Transverse colon (tissue), 4 donors: ENCODE measurements around the gene SRPX. TPM values are rescaled to one million over a fixed set of nuclear protein-coding genes. Genes with fewer than 3 reads are reported as not detected.

Experiments used
- DNase-seq: peaks from one replicate; pipeline ENCODE4 v3.0.0-alpha.2; 2019
- H3K27ac ChIP-seq, 4 donors: fragments of 200-600 bp; sonication (generic); 2 replicates each; pipeline ENCODE4 v1.5.1; 2016 to 2018; ENCODE audit warnings: inconsistent platforms in 4 of 4
- H3K27me3 ChIP-seq: fragments of 200-600 bp; sonication (generic); 2 replicates; pipeline ENCODE4 v1.5.1; 2017; ENCODE audit warnings: inconsistent platforms
- H3K36me3 ChIP-seq, 4 donors: fragments of 200-600 bp; sonication (generic); 2 replicates each; pipeline ENCODE4 v1.5.1; 2017 to 2019; ENCODE audit warnings: inconsistent platforms in 4 of 4
- H3K4me1 ChIP-seq, 4 donors: fragments of 200-600 bp; sonication (generic); 2 replicates each; pipeline ENCODE4 v1.5.1; 2017 to 2020; ENCODE audit warnings: inconsistent platforms in 4 of 4
- H3K4me3 ChIP-seq, 4 donors: fragments of 200-600 bp; sonication (generic); 1 replicate in 1 of 4; 2 replicates in 3 of 4; pipeline versions ENCODE4 v1.5.1 to v1.6.1; 2017 to 2019; ENCODE audit warnings: inconsistent platforms in 4 of 4
- H3K9me3 ChIP-seq, 2 donors: fragments of 200-600 bp; sonication (generic); 2 replicates each; pipeline ENCODE4 v1.5.1; 2017 to 2019; ENCODE audit warnings: inconsistent platforms in 2 of 2
- CTCF ChIP-seq, 5 experiments: fragments of 200-600 bp in 3 of 5; fragments of 450-650 bp in 2 of 5; sonication (generic) in 3 of 5; IDR thresholded peaks; 1 replicate in 2 of 5; 2 replicates in 3 of 5; pipeline ENCODE4 v1.5.1; 2016 to 2017; ENCODE audit warnings: antibody characterized with exemption in 5 of 5, inconsistent platforms in 3 of 5, mild to moderate bottlenecking in 2 of 5, moderate library complexity in 1 of 5
- EP300 ChIP-seq: sonication (generic); formaldehyde crosslinking; IDR thresholded peaks from one replicate; pipeline ENCODE4 v1.6.1; 2017; ENCODE audit warnings: antibody characterized with exemption, low read depth
- POLR2A ChIP-seq: fragments of 450-650 bp; IDR thresholded peaks from one replicate; pipeline ENCODE4 v1.6.1; 2016; ENCODE audit warnings: antibody characterized with exemption, mild to moderate bottlenecking, moderate library complexity
- POLR2AphosphoS5 ChIP-seq, 3 donors: sonication (generic); formaldehyde crosslinking; IDR thresholded peaks; one replicate each; pipeline ENCODE4 v1.6.1; 2016; ENCODE audit warnings: antibody characterized with exemption in 3 of 3
- WGBS, 2 donors: methylation state at CpG; one replicate each; pipeline ENCODE4 v1.1.5; 2018; ENCODE audit warnings: low coverage in 1 of 2; 5-methylcytosine and 5-hydroxymethylcytosine counted together
- in situ Hi-C, 4 donors: fragments of 200-750 bp; cut with MboI; loops; one replicate each; pipeline versions ENCODE4 v1.15.0 to v1.15.1; 2017; ENCODE audit warnings: low sequenced_read_pairs in 3 of 4, low pct_ligation_motif_present in 1 of 4, low pct_unique_long_range_greater_than_20kb in 1 of 4
- intact Hi-C: fragments of 100-400 bp; cut with DNase I; formaldehyde crosslinking; loops from one replicate; pipeline ENCODE4 v1.15.1; 2023; ENCODE audit warnings: low total_unique reads
- total RNA-seq, 4 donors: library from RNA; depleted of rRNA; stranded (reverse); fragments of >200 nt; gene quantifications; one replicate each; pipeline ENCODE4 v1.1.0, GENCODE V29; 2016

The SRPX gene
- total RNA-seq, 4 donors from 2014 or later: 16.1 to 43.6 (median 38.6) TPM

GRCh38 chrX:38151441-38151840 lies 69.2 kb downstream of the SRPX start:
- no peaks in the 10 kb centered on the region for H3K9me3 ChIP-seq
- no peak overlapping the region for H3K4me3 ChIP-seq
- H3K27me3 ChIP-seq: no peaks in the 10 kb centered on the region
- H3K27ac ChIP-seq: no peak overlapping the region
- intact Hi-C loops: no loop called here
- in situ Hi-C loops: loop anchor here in 1 of 4 donors (25.0 kb wide), 1 partner anchor 214 kb away; no protein-coding TSS in a partner anchor
- WGBS, 2 donors: 75% methylated on average over 5 of the region's 5 CpGs; no CpG with 5 or more reads in 1 of the 2 donors
- H3K4me1 ChIP-seq: no peaks in the 10 kb centered on the region
- H3K36me3 ChIP-seq: no peaks in the 10 kb centered on the region
- DNase-seq: no peak
- TF ChIP-seq EP300: no peak
- no peak for TF ChIP-seq POLR2A
- no peak for TF ChIP-seq POLR2AphosphoS5 (IDR thresholded peaks at IDR 0.05)
- TF ChIP-seq CTCF (IDR thresholded peaks at IDR 0.05): no peak

GRCh38 chrX:38150993-38151392 lies 69.7 kb downstream of the SRPX start:
- intact Hi-C loops: no loop called here
- Histone ChIP-seq H3K4me1 (no peaks in the 10 kb centered on the region), H3K9me3 (no peaks in the 10 kb centered on the region), H3K27me3 (no peaks in the 10 kb centered on the region), H3K27ac (no peak overlapping the region), H3K36me3 (no peaks in the 10 kb centered on the region), H3K4me3 (no peak overlapping the region)
- DNase-seq: no peak
- 75 to 90% methylated on average over 3 to 4 of the region's 4 CpGs for WGBS, 2 donors
- in situ Hi-C loops: loop anchor here in 1 of 4 donors (25.0 kb wide), 1 partner anchor 214 kb away; no protein-coding TSS in a partner anchor
- no peak for TF ChIP-seq CTCF (IDR thresholded peaks at IDR 0.05)
- TF ChIP-seq EP300: no peak
- no peak for TF ChIP-seq POLR2A
- no peak for TF ChIP-seq POLR2AphosphoS5 (IDR thresholded peaks at IDR 0.05)

- Histone ChIP-seq H3K4me3 (no peak overlapping the region), H3K4me1 (no peaks in the 10 kb centered on the region), H3K27ac (no peak overlapping the region), H3K36me3 (no peaks in the 10 kb centered on the region), H3K9me3 (no peaks in the 10 kb centered on the region), H3K27me3 (no peaks in the 10 kb centered on the region)
- no peak for TF ChIP-seq POLR2A
- TF ChIP-seq CTCF (IDR thresholded peaks at IDR 0.05): no peak
- no peak for TF ChIP-seq EP300
- no peak for TF ChIP-seq POLR2AphosphoS5 (IDR thresholded peaks at IDR 0.05)
- in situ Hi-C loops: no loop called here
- no peak for DNase-seq
- 73% methylated on average over 2 of the region's 2 CpGs; no CpG with 5 or more reads in 1 of the 2 donors for WGBS, 2 donors
- intact Hi-C loops: no loop called here
Observed at GRCh38 chrX:38149016-38149415, 71.7 kb downstream of the SRPX start.

- Histone ChIP-seq H3K27me3 (no peaks in the 10 kb centered on the region), H3K27ac (no peak overlapping the region), H3K4me3 (no peak overlapping the region), H3K9me3 (no peaks in the 10 kb centered on the region), H3K36me3 (no peaks in the 10 kb centered on the region), H3K4me1 (no peaks in the 10 kb centered on the region)
- 64% methylated on average over 1 of the region's 1 CpG; no CpG with 5 or more reads in 1 of the 2 donors for WGBS, 2 donors
- DNase-seq: no peak
- intact Hi-C loops: no loop called here
- in situ Hi-C loops: no loop called here
- no peak for TF ChIP-seq CTCF (IDR thresholded peaks at IDR 0.05)
- no peak for TF ChIP-seq POLR2A
- TF ChIP-seq POLR2AphosphoS5 (IDR thresholded peaks at IDR 0.05): no peak
- no peak for TF ChIP-seq EP300
Observed at GRCh38 chrX:38142610-38143009, 78.1 kb downstream of the SRPX start.
